H1 (cell line): ENCODE data around the gene BAG1. TPM values are rescaled to one million over a fixed set of nuclear protein-coding genes. Genes with fewer than 3 reads are reported as not detected.

Experiments
- CTCF ChIA-PET: fragments of 300-600 bp; sonication (Branson Sonifier 250); formaldehyde crosslinking; loops from one replicate; lab custom pipeline; 2021; ENCODE audit not compliant: partially characterized antibody; lab: Charles Lee
- POLR2A ChIA-PET: fragments of 300-600 bp; sonication (Branson Sonifier 250); formaldehyde crosslinking; loops from one replicate; lab custom pipeline; 2021; ENCODE audit warnings: inconsistent platforms; ENCODE audit not compliant: partially characterized antibody; lab: Charles Lee
- DNase-seq, 2 experiments: peaks; one replicate each; pipeline versions ENCODE4 v3.0.0 to v3.0.0-alpha.2; 2010 to 2022; ENCODE audit warnings: low spot score in 2 of 2, low read depth in 1 of 2, mixed read lengths in 1 of 2
- FAIRE-seq: peaks from 2 replicates; lab custom pipeline; 2011; peaks lifted over from hg19 to GRCh38; lab: Jason Lieb, UNC
- H2AFZ ChIP-seq: 2 replicates; pipeline ENCODE4 v1.8.1; 2012; ENCODE audit warnings: low read length, inconsistent platforms
- H2AK5ac ChIP-seq: 2 replicates; pipeline ENCODE4 v1.6.1; 2013; ENCODE audit warnings: low read depth, low read length
- H2BK120ac ChIP-seq: replicated peaks from 2 replicates; pipeline ENCODE3; 2013; ENCODE audit warnings: low read depth, low read length, inconsistent platforms
- H2BK12ac ChIP-seq: 2 replicates; pipeline ENCODE4 v1.6.1; 2013; ENCODE audit warnings: low read depth, low read length
- H2BK15ac ChIP-seq: 2 replicates; pipeline ENCODE4 v1.6.1; 2013; ENCODE audit warnings: low read length
- H2BK20ac ChIP-seq: 2 replicates; pipeline ENCODE4 v1.6.1; 2013; ENCODE audit warnings: low read length
- H2BK5ac ChIP-seq: 2 replicates; pipeline ENCODE4 v1.6.1; 2013; ENCODE audit warnings: low read depth, low read length
- H3K14ac ChIP-seq: 2 replicates; pipeline ENCODE4 v1.6.1; 2013; ENCODE audit warnings: inconsistent platforms; ENCODE audit not compliant: insufficient read length
- H3K18ac ChIP-seq: 2 replicates; pipeline ENCODE4 v1.6.1; 2013; ENCODE audit warnings: low read length; ENCODE audit errors: extremely low read depth
- H3K23ac ChIP-seq: 2 replicates; pipeline ENCODE4 v1.6.1; 2013; ENCODE audit warnings: inconsistent platforms; ENCODE audit not compliant: insufficient read length
- H3K23me2 ChIP-seq: 2 replicates; pipeline ENCODE4 v1.6.1; 2013; ENCODE audit warnings: low read depth, low read length
- H3K27ac ChIP-seq: 2 replicates; pipeline ENCODE4 v1.6.1; 2011; ENCODE audit warnings: low read depth, low read length, inconsistent platforms
- H3K27me3 ChIP-seq, 4 experiments: replicated peaks in 1 of 4; 1 replicate in 1 of 4; 2 replicates in 3 of 4; pipeline versions ENCODE4 v1.6.1 to v1.8.1; 2011 to 2013; ENCODE audit warnings: low read length in 3 of 4, mild to moderate bottlenecking in 3 of 4, inconsistent platforms in 2 of 4, mixed read lengths in 2 of 4, moderate library complexity in 1 of 4; ENCODE audit not compliant: control insufficient read depth in 3 of 4, insufficient read depth in 3 of 4; ENCODE audit errors: extremely low read depth in 1 of 4
- H3K36me3 ChIP-seq, 4 experiments: 2 replicates each; pipeline versions ENCODE4 v1.6.1 to v1.8.1; 2011 to 2013; ENCODE audit warnings: mild to moderate bottlenecking in 4 of 4, low read length in 3 of 4, moderate library complexity in 2 of 4, control low read depth in 1 of 4, inconsistent platforms in 1 of 4; ENCODE audit not compliant: insufficient read depth in 4 of 4, control insufficient read depth in 2 of 4
- H3K4ac ChIP-seq: replicated peaks from 2 replicates; pipeline ENCODE3; 2013; ENCODE audit warnings: low read length, low read depth, mixed read lengths, inconsistent platforms; ENCODE audit not compliant: insufficient read length
- H3K4me1 ChIP-seq, 4 experiments: replicated peaks in 1 of 4; 1 replicate in 1 of 4; 2 replicates in 3 of 4; pipeline versions ENCODE4 v1.6.1 to v1.8.1; 2011 to 2013; ENCODE audit warnings: low read length in 3 of 4, inconsistent platforms in 2 of 4, mixed read lengths in 1 of 4; ENCODE audit not compliant: insufficient read depth in 4 of 4, control insufficient read depth in 3 of 4
- H3K4me2 ChIP-seq, 2 experiments: 2 replicates each; pipeline versions ENCODE4 v1.6.1 to v1.8.1; 2011 to 2013; ENCODE audit warnings: low read depth in 2 of 2, low read length in 2 of 2, control low read depth in 1 of 2, inconsistent platforms in 1 of 2, mild to moderate bottlenecking in 1 of 2; ENCODE audit not compliant: insufficient read depth in 1 of 2
- H3K4me3 ChIP-seq, 4 experiments: fragments of 200-600, 300-600 bp in 1 of 4; sonication (generic), shearing (Covaris generic), sonication (Bioruptor Twin) in 1 of 4; 2 replicates each; pipeline versions ENCODE4 v1.5.1 to v1.8.1; 2011 to 2016; ENCODE audit warnings: low read length in 4 of 4, low read depth in 3 of 4, control low read depth in 2 of 4, inconsistent platforms in 2 of 4, mild to moderate bottlenecking in 2 of 4, mixed read lengths in 1 of 4, moderate library complexity in 1 of 4; ENCODE audit not compliant: insufficient read depth in 2 of 4; ENCODE audit errors: extremely low read depth in 1 of 4
- H3K56ac ChIP-seq: replicated peaks from 2 replicates; pipeline ENCODE3; 2013; ENCODE audit warnings: low read depth, mild to moderate bottlenecking, mixed read lengths, low read length, inconsistent platforms; ENCODE audit not compliant: insufficient read length
- H3K79me1 ChIP-seq: 2 replicates; pipeline ENCODE4 v1.6.1; 2013; ENCODE audit warnings: low read depth, low read length, control low read depth
- H3K79me2 ChIP-seq, 2 experiments: 2 replicates each; pipeline versions ENCODE4 v1.6.1 to v1.8.1; 2012 to 2013; ENCODE audit warnings: low read length in 2 of 2, mild to moderate bottlenecking in 2 of 2, inconsistent platforms in 1 of 2; ENCODE audit not compliant: insufficient read depth in 2 of 2, control insufficient read depth in 1 of 2
- H3K9ac ChIP-seq, 4 experiments: replicated peaks in 1 of 4; 1 replicate in 1 of 4; 2 replicates in 3 of 4; pipeline versions ENCODE4 v1.6.1 to v1.8.1; 2011 to 2013; ENCODE audit warnings: low read depth in 3 of 4, low read length in 3 of 4, control low read depth in 2 of 4, mild to moderate bottlenecking in 2 of 4, moderate library complexity in 2 of 4, inconsistent platforms in 1 of 4; ENCODE audit errors: extremely low read depth in 1 of 4
- H3K9me3 ChIP-seq, 2 experiments: 2 replicates each; pipeline versions ENCODE4 v1.6.1 to v1.8.1; 2012 to 2013; ENCODE audit warnings: mild to moderate bottlenecking in 2 of 2, moderate library complexity in 2 of 2, control low read depth in 1 of 2, inconsistent platforms in 1 of 2, low read depth in 1 of 2, low read length in 1 of 2, mixed read lengths in 1 of 2; ENCODE audit not compliant: insufficient read depth in 2 of 2
- H4K20me1 ChIP-seq, 2 experiments: replicated peaks in 1 of 2; 2 replicates each; pipeline versions ENCODE3 to v1.8.1; 2011 to 2013; ENCODE audit warnings: inconsistent platforms in 2 of 2, low read length in 2 of 2, mild to moderate bottlenecking in 1 of 2; ENCODE audit not compliant: insufficient read depth in 2 of 2, control insufficient read depth in 1 of 2
- H4K5ac ChIP-seq: 2 replicates; pipeline ENCODE4 v1.6.1; 2013; ENCODE audit warnings: low read length, low read depth, mixed read lengths, inconsistent platforms; ENCODE audit not compliant: insufficient read length
- H4K8ac ChIP-seq: 2 replicates; pipeline ENCODE4 v1.8.0; 2013; ENCODE audit warnings: mild to moderate bottlenecking, moderate library complexity, low read length, inconsistent platforms; ENCODE audit not compliant: insufficient read depth; ENCODE audit errors: extremely low read depth
- H4K91ac ChIP-seq: replicated peaks from 2 replicates; pipeline ENCODE3; 2013; ENCODE audit warnings: low read length, mixed read lengths, inconsistent platforms; ENCODE audit not compliant: insufficient read length
- CREB1 ChIP-seq: IDR thresholded peaks from 2 replicates; pipeline ENCODE4 v1.6.1; 2012; ENCODE audit warnings: inconsistent platforms
- EP300 ChIP-seq, 2 experiments: IDR thresholded peaks; 1 replicate in 1 of 2; 2 replicates in 1 of 2; pipeline ENCODE4 v1.6.1; 2011 to 2012; ENCODE audit warnings: low read depth in 2 of 2, low read length in 2 of 2, mild to moderate bottlenecking in 2 of 2, borderline replicate concordance in 1 of 2, inconsistent platforms in 1 of 2, moderate library complexity in 1 of 2
- GTF2F1 ChIP-seq: IDR thresholded peaks from 2 replicates; pipeline ENCODE4 v1.6.1; 2012; ENCODE audit warnings: low read depth, low read length, improper control_type of control experiment, borderline replicate concordance
- PHF8 ChIP-seq: fragments of 200-600 bp; sonication (generic); conservative IDR thresholded peaks from 2 replicates; pipeline ENCODE4 v1.7.1; 2012; ENCODE audit warnings: low read depth, mild to moderate bottlenecking, inconsistent platforms, low read length, moderate library complexity
- RNF2 ChIP-seq: fragments of 200-900, 300-1000 bp; sonication (generic); IDR thresholded peaks from 2 replicates; pipeline ENCODE4 v1.7.1; 2016; ENCODE audit warnings: borderline replicate concordance, low read depth, mild to moderate bottlenecking, antibody characterized with exemption, low read length; ENCODE audit not compliant: poor library complexity, severe bottlenecking; ENCODE audit errors: missing control alignments
- WGBS, 2 experiments: shearing (Covaris generic) in 1 of 2; methylation state at CpG; one replicate each; pipeline versions ENCODE4 v1.1.6 to v1.1.7; 2013 to 2015; ENCODE audit warnings: low lambda C conversion rate in 2 of 2, mixed read lengths in 2 of 2, inconsistent platforms in 1 of 2, low coverage in 1 of 2, missing lambda C conversion rate in 1 of 2; ENCODE audit not compliant: insufficient replicate concordance in 2 of 2, insufficient coverage in 1 of 2, insufficient read length in 1 of 2; ENCODE audit errors: extremely low coverage in 1 of 2, missing lambda C conversion rate in 1 of 2; 5-methylcytosine and 5-hydroxymethylcytosine counted together
- polyA plus RNA-seq, 7 experiments: library from polyadenylated mRNA; depleted of rRNA in 3 of 7; stranded (reverse) in 5 of 7; unstranded in 2 of 7; fragments of >200 nt in 5 of 7; fragments of 200-250 nt in 2 of 7; gene quantifications; 1 replicate in 5 of 7; 2 replicates in 1 of 7; 4 replicates in 1 of 7; pipeline versions ENCODE4 v1.2.1 to v1.2.3, GENCODE V29; 2011 to 2013; ENCODE audit warnings: missing spikeins in 2 of 7, mixed read lengths in 2 of 7
- total RNA-seq: library from RNA; stranded (reverse); fragmentation: NEBNext Ultra II Directional; extraction: Animal tissue kit (Norgen Biotek cat#: 25700); gene quantifications from 2 replicates; pipeline ENCODE4 v1.2.1, GENCODE V29; 2021
- TF ChIP-seq, protein P1 (sequence below), 3 experiments: IDR thresholded peaks; 1 replicate in 2 of 3; 2 replicates in 1 of 3; pipeline versions ENCODE4 v1.5.1 to v1.6.1; 2011; ENCODE audit warnings: low read length in 3 of 3, mild to moderate bottlenecking in 3 of 3, inconsistent platforms in 2 of 3, low read depth in 1 of 3, moderate library complexity in 1 of 3; ENCODE audit not compliant: insufficient read depth in 1 of 3; ENCODE audit errors: control extremely low read depth in 1 of 3

The BAG1 gene
- total and polyA plus RNA-seq, 2 of the 8 experiments (the other 6 are each of a cell fraction or from before 2014, with no cell fraction given), result 14.7 to 59.8 TPM

DNA sequence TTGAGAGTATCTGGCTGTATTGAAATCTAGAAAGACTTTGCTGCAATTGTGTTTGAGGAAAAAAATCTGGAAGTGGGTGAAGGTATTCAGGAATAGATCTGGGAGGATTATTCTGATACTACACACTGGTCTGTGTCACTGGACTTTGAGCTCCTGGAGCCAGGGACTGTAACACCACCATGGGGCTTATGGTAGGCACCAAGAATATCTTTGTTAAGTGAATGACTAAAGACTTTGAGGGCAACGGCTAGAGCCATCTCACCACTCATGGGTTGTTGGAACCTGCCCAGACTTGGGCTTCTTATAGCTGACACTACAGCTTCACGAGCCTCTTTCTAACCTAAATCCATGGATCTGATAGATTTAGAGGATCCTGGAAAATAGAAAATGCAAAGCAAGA lies 36.0 kb upstream of the BAG1 start:
- 93% methylated on average over 2 of the region's 2 CpGs; no CpG with 5 or more reads in 1 of the 2 experiments for whole genome bisulfite sequencing, 2 experiments
- H3K18ac ChIP-seq, result no peak overlapping the region
- TF ChIP-seq EP300 (IDR thresholded peaks at IDR 0.05; ENCODE audit: borderline replicate concordance in 1 of 2, low read depth in 2 of 2, low read length in 2 of 2), result no peak
- TF ChIP-seq PHF8, result no peak
- no peak for TF ChIP-seq RNF2
- no peak for TF ChIP-seq CREB1
- TF ChIP-seq, protein P1, sequence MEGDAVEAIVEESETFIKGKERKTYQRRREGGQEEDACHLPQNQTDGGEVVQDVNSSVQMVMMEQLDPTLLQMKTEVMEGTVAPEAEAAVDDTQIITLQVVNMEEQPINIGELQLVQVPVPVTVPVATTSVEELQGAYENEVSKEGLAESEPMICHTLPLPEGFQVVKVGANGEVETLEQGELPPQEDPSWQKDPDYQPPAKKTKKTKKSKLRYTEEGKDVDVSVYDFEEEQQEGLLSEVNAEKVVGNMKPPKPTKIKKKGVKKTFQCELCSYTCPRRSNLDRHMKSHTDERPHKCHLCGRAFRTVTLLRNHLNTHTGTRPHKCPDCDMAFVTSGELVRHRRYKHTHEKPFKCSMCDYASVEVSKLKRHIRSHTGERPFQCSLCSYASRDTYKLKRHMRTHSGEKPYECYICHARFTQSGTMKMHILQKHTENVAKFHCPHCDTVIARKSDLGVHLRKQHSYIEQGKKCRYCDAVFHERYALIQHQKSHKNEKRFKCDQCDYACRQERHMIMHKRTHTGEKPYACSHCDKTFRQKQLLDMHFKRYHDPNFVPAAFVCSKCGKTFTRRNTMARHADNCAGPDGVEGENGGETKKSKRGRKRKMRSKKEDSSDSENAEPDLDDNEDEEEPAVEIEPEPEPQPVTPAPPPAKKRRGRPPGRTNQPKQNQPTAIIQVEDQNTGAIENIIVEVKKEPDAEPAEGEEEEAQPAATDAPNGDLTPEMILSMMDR (IDR thresholded peaks at IDR 0.05; ENCODE audit: control extremely low read depth in 1 of 3, insufficient read depth in 1 of 3, low read depth in 1 of 3, low read length in 3 of 3), result no peak
- no peak for TF ChIP-seq GTF2F1
- no peak overlapping the region for H2AK5ac ChIP-seq
- no peaks in the 10 kb centered on the region for H3K23me2 ChIP-seq
- H3K56ac ChIP-seq, result no peak overlapping the region
- H3K4me1 ChIP-seq, result no peaks in the 10 kb centered on the region
- ChIA-PET POLR2A (interaction anchor here (1.4 kb wide), 1 partner anchor 10 kb away, joined by 5 read pairs; the partner anchor contains the start of gene NFX1), CTCF (interaction anchor here (0.6 to 1.7 kb wide), 3 partner anchors 11 to 115 kb away, joined by 3 to 4 read pairs (median 3); no protein-coding TSS in a partner anchor)
- no peak overlapping the region for H2BK5ac ChIP-seq
- no peaks in the 10 kb centered on the region for H3K27me3 ChIP-seq
- H3K9ac ChIP-seq, result no peak overlapping the region
- no peak overlapping the region for H2BK15ac ChIP-seq
- peaks cover 12 to 81% (median 60%) of the 10 kb centered on the region in 4 experiments for H3K36me3 ChIP-seq
- H2BK12ac ChIP-seq, result no peak overlapping the region
- DNase-seq (no peak), FAIRE-seq (no peak)
- no peak overlapping the region for H3K14ac ChIP-seq
- H2AFZ ChIP-seq, result no peak overlapping the region
- H4K91ac ChIP-seq, result no peak overlapping the region
- H2BK120ac ChIP-seq, result no peak overlapping the region
- no peak overlapping the region for H4K8ac ChIP-seq
- no peak overlapping the region for H3K23ac ChIP-seq
- no peak overlapping the region for H3K4me2 ChIP-seq
- H3K27ac ChIP-seq, result no peak overlapping the region
- no peak overlapping the region for H2BK20ac ChIP-seq
- no peak overlapping the region for H3K4ac ChIP-seq
- no peak overlapping the region for H3K4me3 ChIP-seq
- no peaks in the 10 kb centered on the region; the same call in 1 of the 2 replicates for H3K79me1 ChIP-seq
- H3K9me3 ChIP-seq, result no peaks in the 10 kb centered on the region
- H3K79me2 ChIP-seq, result peaks cover 0 to 16% of the 10 kb centered on the region in 2 experiments; a peak in 2 of 4 replicates
- H4K5ac ChIP-seq, result no peak overlapping the region
- no peaks in the 10 kb centered on the region for H4K20me1 ChIP-seq
